Measurements from ENCODE around the gene GPR107. TPM values are rescaled to one million over a fixed set of nuclear protein-coding genes. Genes with fewer than 3 reads are reported as not detected.
A peak's percentile ranks its signal among the peaks of the same experiment; 100 is the strongest.

Gene GPR107
- total and polyA plus RNA-seq, 2 experiments from 2014 or later = 12.3 to 23.9 TPM

DNA sequence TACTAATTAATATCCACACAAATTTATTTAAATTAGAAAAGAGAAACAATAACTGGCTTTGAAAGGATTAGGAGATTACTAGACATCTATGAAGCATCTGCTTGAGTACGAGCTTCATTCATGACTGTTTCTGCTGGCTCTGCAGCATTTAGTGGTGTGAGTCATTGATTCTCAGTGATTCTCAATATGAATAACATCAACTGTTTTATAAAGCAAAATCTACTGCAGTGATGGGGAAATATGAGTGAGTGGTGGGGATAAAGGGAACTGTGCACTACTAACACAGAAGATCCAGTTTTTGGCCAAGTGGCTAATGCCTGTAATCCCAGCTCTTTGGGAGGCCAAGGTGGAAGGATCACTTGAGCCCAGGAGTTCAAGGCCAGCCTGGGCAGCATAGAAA lies 19.1 kb upstream of the GPR107 start:
- H3K4me3 ChIP-seq = no peak overlapping the region
- no peaks in the 10 kb centered on the region for H3K4me1 ChIP-seq (ENCODE audit: low read depth)
- peak in 1 of 2 donors; percentile 64 for DNase-seq (ENCODE audit: low read depth in 1 of 2, low spot score in 1 of 2)
- H3K9me3 ChIP-seq (ENCODE audit: low read depth) = no peaks in the 10 kb centered on the region
- no peaks in the 10 kb centered on the region for H3K27me3 ChIP-seq
- H3K27ac ChIP-seq = no peak overlapping the region
- no peaks in the 10 kb centered on the region for H3K36me3 ChIP-seq
- TF ChIP-seq, protein P1, sequence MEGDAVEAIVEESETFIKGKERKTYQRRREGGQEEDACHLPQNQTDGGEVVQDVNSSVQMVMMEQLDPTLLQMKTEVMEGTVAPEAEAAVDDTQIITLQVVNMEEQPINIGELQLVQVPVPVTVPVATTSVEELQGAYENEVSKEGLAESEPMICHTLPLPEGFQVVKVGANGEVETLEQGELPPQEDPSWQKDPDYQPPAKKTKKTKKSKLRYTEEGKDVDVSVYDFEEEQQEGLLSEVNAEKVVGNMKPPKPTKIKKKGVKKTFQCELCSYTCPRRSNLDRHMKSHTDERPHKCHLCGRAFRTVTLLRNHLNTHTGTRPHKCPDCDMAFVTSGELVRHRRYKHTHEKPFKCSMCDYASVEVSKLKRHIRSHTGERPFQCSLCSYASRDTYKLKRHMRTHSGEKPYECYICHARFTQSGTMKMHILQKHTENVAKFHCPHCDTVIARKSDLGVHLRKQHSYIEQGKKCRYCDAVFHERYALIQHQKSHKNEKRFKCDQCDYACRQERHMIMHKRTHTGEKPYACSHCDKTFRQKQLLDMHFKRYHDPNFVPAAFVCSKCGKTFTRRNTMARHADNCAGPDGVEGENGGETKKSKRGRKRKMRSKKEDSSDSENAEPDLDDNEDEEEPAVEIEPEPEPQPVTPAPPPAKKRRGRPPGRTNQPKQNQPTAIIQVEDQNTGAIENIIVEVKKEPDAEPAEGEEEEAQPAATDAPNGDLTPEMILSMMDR (IDR thresholded peaks at IDR 0.05; ENCODE audit: low read depth, low read length) = no peak

DNA sequence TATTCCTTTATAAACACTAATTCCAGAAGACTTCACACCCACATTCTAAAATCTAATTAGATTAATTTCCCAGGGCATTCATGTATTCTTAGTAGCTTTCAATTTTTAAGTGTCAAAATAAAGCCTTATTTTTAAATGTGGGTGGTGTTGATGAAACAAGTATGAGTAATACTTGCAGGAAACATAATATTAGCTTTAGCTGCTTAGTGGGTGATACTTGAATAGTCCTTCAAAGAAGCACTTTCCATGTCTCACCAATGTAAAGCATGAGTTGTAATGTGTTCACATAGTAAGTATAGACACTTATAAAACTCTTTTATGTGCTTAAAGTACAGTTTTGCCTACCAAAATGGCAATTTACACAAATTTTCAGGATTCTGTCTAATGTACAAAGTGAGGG lies 17.6 kb upstream of the GPR107 start:
- H3K27ac ChIP-seq = no peak overlapping the region
- H3K36me3 ChIP-seq = no peaks in the 10 kb centered on the region
- H3K9me3 ChIP-seq (ENCODE audit: low read depth) = no peaks in the 10 kb centered on the region
- no peaks in the 10 kb centered on the region for H3K27me3 ChIP-seq
- no peak overlapping the region for H3K4me3 ChIP-seq
- peak in 1 of 2 donors; percentile 46 for DNase-seq (ENCODE audit: low read depth in 1 of 2, low spot score in 1 of 2)
- TF ChIP-seq, protein P1 (IDR thresholded peaks at IDR 0.05; ENCODE audit: low read depth, low read length) = no peak
- H3K4me1 ChIP-seq (ENCODE audit: low read depth) = peaks cover under 1% of the 10 kb centered on the region

DNA sequence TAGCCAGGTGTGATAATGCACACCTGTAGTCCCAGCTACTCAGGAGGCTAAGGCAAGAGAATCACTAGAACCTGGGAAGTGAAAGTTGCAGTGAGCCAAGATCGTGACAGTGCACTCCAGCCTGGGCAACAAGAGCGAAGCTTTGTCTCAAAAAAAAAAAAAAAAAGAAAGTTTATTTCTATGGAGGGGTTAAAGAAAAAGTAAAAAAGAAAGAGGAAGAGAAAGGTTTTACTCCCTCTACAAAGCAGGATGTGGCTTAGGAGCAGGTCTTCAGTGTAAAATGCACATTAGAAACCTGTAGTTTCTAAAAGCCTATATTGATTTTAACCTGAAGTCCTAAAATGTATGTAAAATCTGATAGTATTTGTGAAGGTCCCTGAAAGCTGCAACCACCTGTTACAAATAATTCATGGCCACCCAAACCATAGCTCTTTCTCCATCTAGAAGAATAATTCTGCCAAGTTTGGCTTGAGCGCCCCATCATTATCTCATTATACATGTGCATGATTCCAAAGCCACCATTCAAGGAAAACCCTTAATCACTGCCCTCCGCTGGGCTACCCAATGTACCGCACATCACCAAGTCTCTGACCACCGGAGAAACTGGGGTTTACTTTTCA lies 14.1 kb upstream of the GPR107 start:
- H3K36me3 ChIP-seq = no peaks in the 10 kb centered on the region
- no peaks in the 10 kb centered on the region for H3K9me3 ChIP-seq (ENCODE audit: low read depth)
- H3K27ac ChIP-seq = no peak overlapping the region
- no peak overlapping the region for H3K4me3 ChIP-seq
- TF ChIP-seq, protein P1 (IDR thresholded peaks at IDR 0.05; ENCODE audit: low read depth, low read length) = peak; percentile 8
- H3K27me3 ChIP-seq = no peaks in the 10 kb centered on the region
- peaks cover 7% of the 10 kb centered on the region for H3K4me1 ChIP-seq (ENCODE audit: low read depth)
- peak in 1 of 2 donors; percentile 18 for DNase-seq (ENCODE audit: low read depth in 1 of 2, low spot score in 1 of 2)

DNA sequence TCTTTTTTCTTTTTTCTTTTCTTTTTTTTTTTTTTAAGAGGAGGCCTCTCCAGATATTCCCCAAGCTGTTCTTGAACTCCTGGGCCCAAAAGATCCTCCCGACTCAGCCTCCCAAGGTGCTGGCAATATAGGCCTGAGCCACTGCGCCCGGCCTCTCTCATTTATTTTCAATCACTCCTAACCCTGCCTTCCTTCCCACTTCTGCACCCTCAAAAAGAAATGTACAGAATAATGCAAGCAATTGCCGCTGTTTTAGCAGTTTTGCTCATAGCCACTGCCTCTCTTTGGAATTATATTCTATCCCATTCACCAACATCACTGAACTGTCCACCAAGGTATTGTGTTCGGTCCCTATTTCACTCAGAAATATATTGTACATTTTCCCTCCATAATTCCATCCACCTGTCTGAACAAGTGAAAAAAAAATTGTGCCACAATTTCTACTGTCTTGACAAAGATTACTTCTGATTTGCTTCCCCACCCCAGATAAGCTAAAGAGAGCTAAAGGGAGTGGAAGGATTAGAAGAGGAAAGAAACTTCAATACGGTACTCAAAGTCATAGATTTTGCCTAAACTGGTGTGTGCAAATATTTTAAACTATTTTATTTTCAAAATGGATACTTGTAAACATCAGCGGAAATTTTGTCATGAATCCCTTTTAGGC lies 12.6 kb upstream of the GPR107 start:
- Histone ChIP-seq H3K4me1 (ENCODE audit: low read depth) (peaks cover 10% of the 10 kb centered on the region), H3K9me3 (ENCODE audit: low read depth) (no peaks in the 10 kb centered on the region), H3K27ac (no peak overlapping the region), H3K27me3 (no peaks in the 10 kb centered on the region), H3K36me3 (no peaks in the 10 kb centered on the region), H3K4me3 (peak overlapping the region; percentile 85)
- DNase-seq (ENCODE audit: low read depth in 1 of 2, low spot score in 1 of 2) = no peak
- TF ChIP-seq, protein P1 (IDR thresholded peaks at IDR 0.05; ENCODE audit: low read depth, low read length) = no peak

DNA sequence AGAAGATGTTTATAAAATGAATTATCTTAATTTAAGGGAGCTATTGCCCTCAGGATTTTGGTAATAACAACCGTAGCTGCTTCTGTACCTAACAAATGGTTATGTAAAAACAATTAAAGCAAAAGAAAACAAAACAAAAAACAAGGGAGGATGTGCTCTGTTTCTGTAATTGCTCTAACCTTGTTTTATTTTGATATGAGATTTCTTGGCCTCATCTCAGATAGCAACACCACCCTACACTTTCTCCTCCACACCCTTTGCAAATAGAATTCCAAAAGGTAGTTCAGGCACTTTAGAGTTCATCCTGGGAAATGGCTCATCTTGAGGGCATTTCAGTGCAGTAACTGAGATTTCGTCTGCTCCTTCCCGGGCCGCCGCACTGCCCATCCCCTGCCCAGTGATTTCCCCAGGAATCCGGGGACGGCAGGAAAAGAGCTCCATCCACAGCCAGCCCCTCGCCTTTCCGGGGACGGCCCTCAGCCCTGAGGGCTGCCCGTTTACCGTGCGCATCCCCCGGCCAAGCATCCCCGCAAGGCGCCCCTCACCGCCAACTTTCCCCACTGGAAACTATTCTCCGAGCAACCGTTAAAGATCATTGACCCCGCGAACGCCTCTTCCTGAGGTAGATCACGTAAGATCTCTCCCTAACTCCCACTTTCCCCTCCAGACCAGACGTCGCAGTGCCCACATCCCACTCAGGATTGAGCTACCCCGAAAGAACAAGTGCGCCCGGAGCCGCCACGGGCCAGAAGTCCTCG lies 11.9 kb upstream of the GPR107 start:
- peak overlapping the region; percentile 90 for H3K27ac ChIP-seq
- peak overlapping the region; percentile 85 for H3K4me3 ChIP-seq
- TF ChIP-seq, protein P1 (IDR thresholded peaks at IDR 0.05; ENCODE audit: low read depth, low read length) = no peak
- no peaks in the 10 kb centered on the region for H3K27me3 ChIP-seq
- H3K4me1 ChIP-seq (ENCODE audit: low read depth) = peaks cover 10% of the 10 kb centered on the region
- DNase-seq (ENCODE audit: low read depth in 1 of 2, low spot score in 1 of 2) = peak; percentile 34 to 37
- no peaks in the 10 kb centered on the region for H3K36me3 ChIP-seq
- H3K9me3 ChIP-seq (ENCODE audit: low read depth) = no peaks in the 10 kb centered on the region
